ENCODE data around the gene ZNF486. TPM values are rescaled to one million over a fixed set of nuclear protein-coding genes. Genes with fewer than 3 reads are reported as not detected.
"Not testable (repeated sequence)": the region's sequence is repeated elsewhere in the genome, so short reads cannot be mapped to it uniquely, and the experiment has no call there.

Gene ZNF486
- total and polyA plus RNA-seq, 8 donors, result 1.3 to 14.3 (median 2.7) TPM; not detected in 1

DNA sequence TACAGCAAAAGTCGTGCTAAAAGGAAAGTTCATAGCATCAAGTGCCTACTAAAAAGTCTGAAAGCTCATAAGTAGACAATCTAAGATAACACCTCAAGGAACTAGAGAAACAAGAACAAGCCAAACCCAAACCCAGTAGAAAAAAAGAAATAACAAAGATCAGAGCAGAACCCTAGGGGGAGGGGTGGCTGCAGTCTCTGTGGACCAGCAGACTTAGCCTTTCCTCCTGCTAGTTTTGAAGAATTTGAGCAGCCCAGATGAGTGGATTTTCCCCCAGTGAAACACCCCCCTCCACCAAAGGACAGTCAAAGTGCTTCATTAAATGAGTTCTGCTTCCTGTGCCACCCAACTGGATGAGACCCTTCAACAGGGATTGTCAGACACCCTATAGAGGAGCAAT, 2.6 kb upstream of the ZNF486 start:
- WGBS, 5 donors, result 88 to 98% (median 96%) methylated on average over 1 of the region's 1 CpG
- DNase-seq, result no peak

DNA sequence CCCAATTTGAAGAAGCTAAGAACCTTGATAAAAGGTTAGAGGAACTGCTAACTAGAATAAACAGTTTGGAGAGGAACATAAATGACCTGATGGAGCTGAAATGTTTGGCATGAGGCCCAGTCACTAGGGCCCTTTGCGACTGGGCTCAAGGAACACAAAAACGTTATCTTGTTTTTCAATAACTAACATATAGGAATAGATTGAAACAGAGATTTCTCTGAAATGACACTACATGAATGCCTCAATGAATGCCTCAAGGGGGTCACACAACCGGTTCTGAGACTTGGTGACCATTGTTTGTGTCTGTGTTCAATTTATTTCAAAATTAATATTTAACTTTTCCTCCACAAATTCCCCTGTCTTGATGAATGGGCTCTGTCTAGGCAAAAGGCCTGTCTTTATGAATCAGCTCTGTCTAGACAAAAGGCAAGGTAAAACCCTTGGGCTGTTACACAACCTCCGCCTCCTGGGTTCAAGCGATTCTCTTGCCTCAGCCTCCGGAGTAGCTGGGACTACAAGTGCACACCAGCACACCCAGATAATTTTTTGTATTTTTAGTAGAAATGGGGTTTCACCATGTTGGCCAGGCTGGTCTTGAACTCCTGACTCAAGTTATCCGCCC, 932 bp upstream of the ZNF486 start:
- peaks cover 0 to 12% (median 4%) of the 10 kb centered on the region in 4 donors for H3K36me3 ChIP-seq
- WGBS, 5 donors, result 48 to 61% (median 51%) methylated on average over 7 of the region's 7 CpGs
- H3K9me3 ChIP-seq, result peaks cover 0 to 11% (median 0%) of the 10 kb centered on the region in 4 donors
- no peak overlapping the region for H3K27ac ChIP-seq
- TF ChIP-seq POLR2AphosphoS5 (IDR thresholded peaks at IDR 0.05), result no peak
- TF ChIP-seq, protein P1, sequence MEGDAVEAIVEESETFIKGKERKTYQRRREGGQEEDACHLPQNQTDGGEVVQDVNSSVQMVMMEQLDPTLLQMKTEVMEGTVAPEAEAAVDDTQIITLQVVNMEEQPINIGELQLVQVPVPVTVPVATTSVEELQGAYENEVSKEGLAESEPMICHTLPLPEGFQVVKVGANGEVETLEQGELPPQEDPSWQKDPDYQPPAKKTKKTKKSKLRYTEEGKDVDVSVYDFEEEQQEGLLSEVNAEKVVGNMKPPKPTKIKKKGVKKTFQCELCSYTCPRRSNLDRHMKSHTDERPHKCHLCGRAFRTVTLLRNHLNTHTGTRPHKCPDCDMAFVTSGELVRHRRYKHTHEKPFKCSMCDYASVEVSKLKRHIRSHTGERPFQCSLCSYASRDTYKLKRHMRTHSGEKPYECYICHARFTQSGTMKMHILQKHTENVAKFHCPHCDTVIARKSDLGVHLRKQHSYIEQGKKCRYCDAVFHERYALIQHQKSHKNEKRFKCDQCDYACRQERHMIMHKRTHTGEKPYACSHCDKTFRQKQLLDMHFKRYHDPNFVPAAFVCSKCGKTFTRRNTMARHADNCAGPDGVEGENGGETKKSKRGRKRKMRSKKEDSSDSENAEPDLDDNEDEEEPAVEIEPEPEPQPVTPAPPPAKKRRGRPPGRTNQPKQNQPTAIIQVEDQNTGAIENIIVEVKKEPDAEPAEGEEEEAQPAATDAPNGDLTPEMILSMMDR (IDR thresholded peaks at IDR 0.05), result no peak
- TF ChIP-seq EP300 (IDR thresholded peaks at IDR 0.05), result no peak
- no peak for TF ChIP-seq POLR2A (IDR thresholded peaks at IDR 0.05)
- no peaks in the 10 kb centered on the region for H3K27me3 ChIP-seq
- intact Hi-C loops (cut with DNase I; ENCODE audit: low total_unique reads), result no loop called here
- no peak overlapping the region for H3K4me3 ChIP-seq
- peaks cover 9 to 31% (median 13%) of the 10 kb centered on the region in 4 donors for H3K4me1 ChIP-seq
- peak in 1 of 2 donors; percentile 37 for DNase-seq

More for the DNA sequence above, 2.6 kb upstream of the ZNF486 start:
- Histone ChIP-seq H3K9me3 (peaks cover 0 to 11% (median 0%) of the 10 kb centered on the region in 4 donors), H3K27me3 (no peaks in the 10 kb centered on the region), H3K27ac (no peak overlapping the region), H3K36me3 (no peaks in the 10 kb centered on the region), H3K4me1 (peaks cover 9 to 21% (median 13%) of the 10 kb centered on the region in 4 donors), H3K4me3 (no peak overlapping the region)
- intact Hi-C loops (cut with DNase I; ENCODE audit: low total_unique reads), result no loop called here
- TF ChIP-seq POLR2A (IDR thresholded peaks at IDR 0.05) (no peak), POLR2AphosphoS5 (IDR thresholded peaks at IDR 0.05) (no peak), EP300 (IDR thresholded peaks at IDR 0.05) (no peak)
- TF ChIP-seq, protein P1 (IDR thresholded peaks at IDR 0.05), result no peak

DNA sequence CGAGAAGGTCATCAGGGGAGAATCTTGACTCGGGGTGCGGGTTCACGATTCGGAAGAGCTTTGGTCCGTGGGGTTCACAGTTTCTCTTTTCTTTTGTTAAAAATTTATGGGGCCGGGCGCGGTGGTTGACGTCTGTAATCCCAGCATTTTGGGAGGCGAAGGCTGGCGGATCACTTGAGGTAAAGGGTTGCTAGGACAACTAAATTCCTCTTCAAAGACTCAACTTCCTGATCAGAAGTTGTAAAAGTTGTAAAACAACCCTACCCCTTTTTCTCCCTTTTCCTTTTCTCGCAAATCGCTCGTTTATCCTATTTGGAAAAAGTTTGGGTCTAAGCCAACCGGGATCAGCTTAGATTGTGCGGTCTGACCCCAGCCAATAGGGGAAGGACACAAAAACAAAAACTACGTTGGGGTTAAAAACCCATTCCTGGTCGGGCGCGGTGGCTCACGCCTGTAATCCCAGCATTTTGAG, 673 bp downstream of the ZNF486 start:
- Histone ChIP-seq H3K27me3 (no peaks in the 10 kb centered on the region), H3K27ac (peak overlapping the region; percentile 62 to 87 (median 82)), H3K4me3 (peak overlapping the region; percentile 65 to 84 (median 70)), H3K36me3 (peaks cover 0 to 28% (median 19%) of the 10 kb centered on the region in 4 donors), H3K4me1 (peaks cover 9 to 31% (median 13%) of the 10 kb centered on the region in 4 donors), H3K9me3 (peaks cover 0 to 7% (median 0%) of the 10 kb centered on the region in 4 donors)
- 11 to 16% (median 14%) methylated on average over 22 of the region's 22 CpGs for whole genome bisulfite sequencing, 5 donors
- intact Hi-C loops (cut with DNase I; ENCODE audit: low total_unique reads), result no loop called here
- DNase-seq, result peak in 1 of 2 donors; percentile 40
- TF ChIP-seq POLR2A (IDR thresholded peaks at IDR 0.05), result no peak
- TF ChIP-seq, protein P1 (IDR thresholded peaks at IDR 0.05), result no peak
- TF ChIP-seq POLR2AphosphoS5 (IDR thresholded peaks at IDR 0.05), result no peak
- no peak for TF ChIP-seq EP300 (IDR thresholded peaks at IDR 0.05)

DNA sequence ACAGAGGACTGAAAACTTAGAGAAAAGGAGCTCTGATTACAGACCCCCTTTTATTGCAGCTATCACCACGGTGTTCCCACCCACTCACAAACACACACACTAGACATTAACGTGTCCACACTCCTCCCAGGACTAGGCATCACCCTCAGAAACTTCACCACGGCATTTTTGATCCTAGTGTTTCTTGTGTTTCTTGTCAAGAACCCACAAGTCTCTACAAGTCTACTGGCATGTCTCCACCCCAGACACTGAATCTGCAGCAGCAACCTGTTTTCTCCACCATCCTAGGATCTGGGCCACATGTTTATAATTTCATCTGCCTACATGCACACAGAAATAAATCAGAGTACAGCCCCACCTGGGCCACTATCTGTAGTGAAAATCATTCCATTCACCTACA, 4.3 kb downstream of the ZNF486 start:
- peaks cover 0 to 38% (median 19%) of the 10 kb centered on the region in 4 donors for H3K36me3 ChIP-seq
- no peak overlapping the region for H3K4me3 ChIP-seq
- peaks cover 0 to 11% (median 2%) of the 10 kb centered on the region in 4 donors for H3K9me3 ChIP-seq
- peaks cover 9 to 31% (median 13%) of the 10 kb centered on the region in 4 donors for H3K4me1 ChIP-seq
- DNase-seq, result no peak
- WGBS, 5 donors, result 77 to 84% (median 82%) methylated on average over 3 of the region's 3 CpGs
- no peak overlapping the region for H3K27ac ChIP-seq
- TF ChIP-seq POLR2A (IDR thresholded peaks at IDR 0.05), result no peak
- no peak for TF ChIP-seq EP300 (IDR thresholded peaks at IDR 0.05)
- TF ChIP-seq, protein P1 (IDR thresholded peaks at IDR 0.05), result no peak
- TF ChIP-seq POLR2AphosphoS5 (IDR thresholded peaks at IDR 0.05), result no peak
- H3K27me3 ChIP-seq, result no peaks in the 10 kb centered on the region
- intact Hi-C loops (cut with DNase I; ENCODE audit: low total_unique reads), result no loop called here

DNA sequence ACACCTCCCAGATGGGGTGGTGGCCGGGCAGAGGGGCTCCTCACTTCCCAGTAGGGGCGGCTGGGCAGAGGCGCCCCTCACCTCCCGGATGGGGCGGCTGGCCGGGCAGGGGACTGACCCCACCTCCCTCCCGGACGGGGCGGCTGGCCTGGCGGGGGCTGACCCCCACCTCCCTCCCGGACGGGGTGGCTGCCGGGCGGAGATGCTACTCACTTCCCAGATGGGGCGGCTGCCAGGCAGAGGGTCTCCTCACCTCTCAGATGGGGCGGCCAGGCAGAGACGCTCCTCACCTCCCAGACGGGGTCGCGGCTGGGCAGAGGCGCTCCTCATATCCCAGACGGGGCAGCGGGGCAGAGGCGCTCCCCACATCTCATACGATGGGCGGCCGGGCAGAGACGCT, 8.8 kb downstream of the ZNF486 start:
- H3K36me3 ChIP-seq, result peaks cover 0 to 45% (median 21%) of the 10 kb centered on the region in 4 donors
- DNase-seq; H3K4me1 ChIP-seq; intact Hi-C loops (cut with DNase I; ENCODE audit: low total_unique reads); H3K27ac ChIP-seq; H3K27me3 ChIP-seq; H3K4me3 ChIP-seq: not testable (repeated sequence)
- peaks cover 0 to 12% (median 5%) of the 10 kb centered on the region in 4 donors for H3K9me3 ChIP-seq
- WGBS, 5 donors, result 95 to 99% (median 98%) methylated on average over 15 to 28 of the region's 28 CpGs

DNA sequence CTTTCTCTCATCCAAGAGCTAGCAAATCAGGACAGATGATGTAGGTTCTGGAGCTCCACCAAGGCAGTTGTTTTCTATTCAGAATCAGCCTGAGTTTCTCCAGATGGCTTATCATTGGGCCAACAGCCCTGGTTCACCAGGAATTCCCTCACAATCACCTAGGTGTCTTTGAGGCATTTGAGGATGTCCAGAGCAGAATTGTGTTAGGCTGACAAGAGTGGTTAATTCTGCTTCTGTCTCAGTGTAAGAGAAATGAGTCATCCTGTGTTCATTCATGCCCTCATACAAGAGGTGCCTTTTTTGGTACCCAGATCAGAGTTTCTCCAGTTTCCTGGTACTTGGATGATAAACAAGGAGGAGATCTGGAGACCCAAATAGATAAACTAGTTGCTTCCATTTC, 12.9 kb downstream of the ZNF486 start:
- H3K27me3 ChIP-seq; intact Hi-C loops (cut with DNase I; ENCODE audit: low total_unique reads); H3K9me3 ChIP-seq; H3K4me1 ChIP-seq; H3K27ac ChIP-seq; H3K4me3 ChIP-seq: not testable (repeated sequence)
- H3K36me3 ChIP-seq, result peaks cover 0 to 16% (median 4%) of the 10 kb centered on the region in 4 donors
- peak in 1 of 2 donors; percentile 18 for DNase-seq
